Measurements from ENCODE around the gene PLXDC2. TPM values are rescaled to one million over a fixed set of nuclear protein-coding genes. Genes with fewer than 3 reads are reported as not detected.
"Not testable (repeated sequence)": the region's sequence is repeated elsewhere in the genome, so short reads cannot be mapped to it uniquely, and the experiment has no call there.

PLXDC2 gene
- total RNA-seq, 1 donor from 2014 or later = 0.16 TPM

GRCh38 chr10:20202337-20202736, 386.1 kb downstream of the PLXDC2 start:
- H3K4me1 Mint-ChIP-seq = no peaks in the 10 kb centered on the region
- no peaks in the 10 kb centered on the region for H3K36me3 Mint-ChIP-seq (ENCODE audit: low read depth)
- ATAC-seq (ENCODE audit: low read depth) (no peak), DNase-seq (no peak)
- no peaks in the 10 kb centered on the region for H3K27me3 Mint-ChIP-seq
- POLR2A ChIA-PET = no interaction called here
- no peak for TF ChIP-seq CTCF (IDR thresholded peaks at IDR 0.05)
- intact Hi-C loops (cut with micrococcal nuclease) = no loop called here
- CTCF ChIA-PET = no interaction called here
- H3K4me3 Mint-ChIP-seq = no peak overlapping the region
- H3K9me3 Mint-ChIP-seq = peaks cover 2% of the 10 kb centered on the region
- no peak overlapping the region for H3K27ac Mint-ChIP-seq

GRCh38 chr10:20207653-20208052, 391.4 kb downstream of the PLXDC2 start:
- Mint-ChIP-seq H3K27ac (no peak overlapping the region), H3K27me3 (no peaks in the 10 kb centered on the region), H3K4me1 (no peaks in the 10 kb centered on the region), H3K36me3 (ENCODE audit: low read depth) (no peaks in the 10 kb centered on the region), H3K9me3 (peaks cover 11% of the 10 kb centered on the region), H3K4me3 (no peak overlapping the region)
- ATAC-seq (ENCODE audit: low read depth) (no peak), DNase-seq (no peak)
- intact Hi-C loops (cut with micrococcal nuclease) = no loop called here
- CTCF ChIA-PET = no interaction called here
- POLR2A ChIA-PET = no interaction called here
- TF ChIP-seq CTCF (IDR thresholded peaks at IDR 0.05) = no peak

GRCh38 chr10:20209098-20209497, 392.9 kb downstream of the PLXDC2 start:
- H3K27me3 Mint-ChIP-seq; ATAC-seq (ENCODE audit: low read depth); CTCF ChIA-PET; H3K36me3 Mint-ChIP-seq (ENCODE audit: low read depth); H3K4me1 Mint-ChIP-seq; intact Hi-C loops (cut with micrococcal nuclease); H3K4me3 Mint-ChIP-seq; POLR2A ChIA-PET; DNase-seq; H3K27ac Mint-ChIP-seq: not testable (repeated sequence)
- H3K9me3 Mint-ChIP-seq = peaks cover 11% of the 10 kb centered on the region

GRCh38 chr10:20215547-20216152, 399.4 kb downstream of the PLXDC2 start:
- Mint-ChIP-seq H3K36me3 (ENCODE audit: low read depth) (no peaks in the 10 kb centered on the region), H3K4me3 (no peak overlapping the region), H3K9me3 (peaks cover 13% of the 10 kb centered on the region), H3K4me1 (no peaks in the 10 kb centered on the region), H3K27me3 (no peaks in the 10 kb centered on the region), H3K27ac (no peak overlapping the region)
- intact Hi-C loops (cut with micrococcal nuclease) = no loop called here
- ATAC-seq (ENCODE audit: low read depth) (no peak), DNase-seq (no peak)
- ChIA-PET POLR2A (no interaction called here), CTCF (no interaction called here)
- no peak for TF ChIP-seq CTCF (IDR thresholded peaks at IDR 0.05)

GRCh38 chr10:20221356-20221755, 405.1 kb downstream of the PLXDC2 start:
- no peaks in the 10 kb centered on the region for H3K36me3 Mint-ChIP-seq (ENCODE audit: low read depth)
- ChIA-PET CTCF (no interaction called here), POLR2A (no interaction called here)
- no peak for TF ChIP-seq CTCF (IDR thresholded peaks at IDR 0.05)
- H3K27ac Mint-ChIP-seq = no peak overlapping the region
- H3K9me3 Mint-ChIP-seq = peaks cover 2% of the 10 kb centered on the region
- no peak overlapping the region for H3K4me3 Mint-ChIP-seq
- no peak for ATAC-seq (ENCODE audit: low read depth)
- no peaks in the 10 kb centered on the region for H3K4me1 Mint-ChIP-seq
- intact Hi-C loops (cut with micrococcal nuclease) = no loop called here
- no peaks in the 10 kb centered on the region for H3K27me3 Mint-ChIP-seq
- no peak for DNase-seq

GRCh38 chr10:20228729-20229128, 412.5 kb downstream of the PLXDC2 start:
- ChIA-PET CTCF (no interaction called here), POLR2A (no interaction called here)
- ATAC-seq (ENCODE audit: low read depth) (no peak), DNase-seq (no peak)
- H3K27me3 Mint-ChIP-seq = no peaks in the 10 kb centered on the region
- no peaks in the 10 kb centered on the region for H3K9me3 Mint-ChIP-seq
- no peaks in the 10 kb centered on the region for H3K4me1 Mint-ChIP-seq
- intact Hi-C loops (cut with micrococcal nuclease) = no loop called here
- no peaks in the 10 kb centered on the region for H3K36me3 Mint-ChIP-seq (ENCODE audit: low read depth)
- no peak overlapping the region for H3K27ac Mint-ChIP-seq
- no peak for TF ChIP-seq CTCF (IDR thresholded peaks at IDR 0.05)
- H3K4me3 Mint-ChIP-seq = no peak overlapping the region

Measured in activated B cell treated with CpG ODN at 0.5 μM for 24 hours (primary cell).